K562 (cell line): ENCODE measurements around the gene FILIP1L. TPM values are rescaled to one million over a fixed set of nuclear protein-coding genes. Genes with fewer than 3 reads are reported as not detected.

ENCODE experiments used
- ATAC-seq: fragments of 200-7000 bp; cut with Tn5 transposase; 3 replicates; pipeline ENCODE4 v1.9.1; 2020; ENCODE audit warnings: moderate library complexity
- BruUV-seq: library from RNA; stranded (reverse); fragments of 400-500 nt; replicated peaks from 2 replicates; lab custom pipeline; 2021; lab: Mats Ljungman, UMichigan
- CTCF ChIA-PET: fragments of 300-600 bp; formaldehyde crosslinking; extraction: SDS; loops from one replicate; lab custom pipeline; 2021; ENCODE audit warnings: low intra/inter-chr PET ratio; lab: Yijun Ruan, JAX
- POLR2A ChIA-PET: fragments of 300-600, 350-650 bp; sonication (Branson Sonifier 250); formaldehyde crosslinking; extraction: SDS; loops from one replicate; lab custom pipeline; 2021; ENCODE audit warnings: antibody characterized with exemption, inconsistent platforms; lab: Yijun Ruan, JAX
- DNase-seq, 4 experiments: peaks; one replicate each; pipeline versions ENCODE4 v3.0.0 to v3.0.0-alpha.2; 2011 to 2018; ENCODE audit warnings: low spot score in 3 of 4, mixed read lengths in 3 of 4; ENCODE audit errors: extremely low read depth in 1 of 4
- FAIRE-seq: peaks from 2 replicates; lab custom pipeline; 2011; peaks lifted over from hg19 to GRCh38; lab: Jason Lieb, UNC
- H2AFZ ChIP-seq: 2 replicates; pipeline ENCODE4 v1.6.0; 2011; ENCODE audit warnings: low read depth, low read length, control low read depth, inconsistent platforms
- H3K27ac ChIP-seq: fragments of 200-600 bp; 3 replicates; pipeline ENCODE4 v1.8.0; 2011; ENCODE audit warnings: low read depth, mild to moderate bottlenecking, control low read depth, inconsistent platforms, low read length, moderate library complexity, mixed read lengths; ENCODE audit errors: extremely low read depth
- H3K27me3 ChIP-seq, 2 experiments: fragments of 300-600 bp in 1 of 2; 2 replicates in 1 of 2; 3 replicates in 1 of 2; pipeline versions ENCODE4 v1.6.0 to v1.8.0; 2011; ENCODE audit warnings: inconsistent platforms in 2 of 2, low read length in 2 of 2, mild to moderate bottlenecking in 1 of 2, mixed read lengths in 1 of 2, moderate library complexity in 1 of 2; ENCODE audit not compliant: control insufficient read depth in 2 of 2, insufficient read depth in 2 of 2
- H3K36me3 ChIP-seq: fragments of 300-600 bp; 3 replicates; pipeline ENCODE4 v1.8.0; 2011; ENCODE audit warnings: mild to moderate bottlenecking, low read length, inconsistent platforms; ENCODE audit not compliant: control insufficient read depth, insufficient read depth
- H3K4me1 ChIP-seq, 2 experiments: fragments of 200-600 bp in 1 of 2; replicated peaks in 1 of 2; 2 replicates in 1 of 2; 3 replicates in 1 of 2; pipeline versions ENCODE4 v1.5.1 to v1.8.0; 2011; ENCODE audit warnings: inconsistent platforms in 2 of 2, low read length in 2 of 2, mild to moderate bottlenecking in 1 of 2, mixed read lengths in 1 of 2, moderate library complexity in 1 of 2; ENCODE audit not compliant: control insufficient read depth in 2 of 2, insufficient read depth in 2 of 2
- H3K4me2 ChIP-seq: 2 replicates; pipeline ENCODE4 v1.6.1; 2011; ENCODE audit warnings: low read length, control low read depth, inconsistent platforms, mixed read lengths; ENCODE audit not compliant: insufficient read depth
- H3K4me3 ChIP-seq: fragments of 200-600 bp; sonication (generic), shearing (Covaris generic); 2 replicates; pipeline ENCODE4 v1.5.1; 2016; ENCODE audit warnings: control low read depth, inconsistent platforms
- H3K79me2 ChIP-seq: fragments of 200-600 bp; 3 replicates; pipeline ENCODE4 v1.8.0; 2011; ENCODE audit warnings: low read length, inconsistent platforms; ENCODE audit not compliant: control insufficient read depth, insufficient read depth
- H3K9ac ChIP-seq, 2 experiments: 2 replicates each; pipeline versions ENCODE4 v1.6.0 to v1.6.1; 2011; ENCODE audit warnings: low read depth in 2 of 2, low read length in 2 of 2, control low read depth in 1 of 2, inconsistent platforms in 1 of 2, mild to moderate bottlenecking in 1 of 2, mixed read lengths in 1 of 2; ENCODE audit not compliant: insufficient read depth in 1 of 2
- H3K9me1 ChIP-seq: one replicate; pipeline ENCODE4 v1.6.0; 2011; ENCODE audit warnings: inconsistent platforms, mild to moderate bottlenecking, low read length, moderate library complexity; ENCODE audit not compliant: control insufficient read depth, insufficient read depth
- H3K9me3 ChIP-seq: replicated peaks from 2 replicates; pipeline ENCODE4 v1.5.1; 2011; ENCODE audit warnings: low read depth, low read length, inconsistent platforms; ENCODE audit not compliant: control insufficient read depth, insufficient read depth
- H4K20me1 ChIP-seq: replicated peaks from 2 replicates; pipeline ENCODE4 v1.6.1; 2011; ENCODE audit warnings: low read length, inconsistent platforms, mixed read lengths; ENCODE audit not compliant: control insufficient read depth, insufficient read depth
- CBFA2T2 ChIP-seq: fragments of 450-650 bp; conservative IDR thresholded peaks from 2 replicates; pipeline ENCODE4 v1.6.1; 2017; ENCODE audit warnings: mild to moderate bottlenecking
- ESRRB ChIP-seq: fragments of 250-450 bp; sonication (Bioruptor Pico); IDR thresholded peaks from 2 replicates; pipeline ENCODE4 v1.5.0; 2020; ENCODE audit warnings: mild to moderate bottlenecking, moderate library complexity, borderline replicate concordance
- FOXM1 ChIP-seq, 2 experiments: fragments of 450-650 bp in 1 of 2; sonication (generic) in 1 of 2; formaldehyde crosslinking in 1 of 2; IDR thresholded peaks; 2 replicates each; pipeline versions ENCODE4 v1.6.1 to v1.9.0; 2017 to 2022; ENCODE audit warnings: low read depth in 2 of 2, mild to moderate bottlenecking in 2 of 2, missing genetic modification reagents in 1 of 2, moderate library complexity in 1 of 2
- HNRNPH1 ChIP-seq: fragments of 200-400 bp; formaldehyde crosslinking; optimal IDR thresholded peaks from 2 replicates; pipeline ENCODE3; 2017; ENCODE audit warnings: low read depth, mild to moderate bottlenecking, low read length, moderate library complexity
- MTA1 ChIP-seq: fragments of 450-650 bp; IDR thresholded peaks from 2 replicates; pipeline ENCODE4 v1.6.1; 2017; ENCODE audit warnings: borderline replicate concordance
- NEUROD1 ChIP-seq: fragments of 150-350 bp; IDR thresholded peaks from 2 replicates; pipeline ENCODE4 v1.6.1; 2014; ENCODE audit warnings: borderline replicate concordance, low read length, low read depth; ENCODE audit not compliant: partially characterized antibody
- NR4A1 ChIP-seq, 2 experiments: fragments of 250-450 bp in 1 of 2; fragments of 450-650 bp in 1 of 2; sonication (Bioruptor Pico) in 1 of 2; IDR thresholded peaks; 2 replicates each; pipeline versions ENCODE4 v1.4.0 to v1.6.1; 2016 to 2020; ENCODE audit warnings: mild to moderate bottlenecking in 2 of 2, missing compliant biosample characterization in 1 of 2, missing genetic modification characterization in 1 of 2, moderate library complexity in 1 of 2
- SMARCB1 ChIP-seq: IDR thresholded peaks from 2 replicates; pipeline ENCODE4 v1.6.1; 2011; ENCODE audit warnings: improper control_type of control experiment, low read depth; ENCODE audit not compliant: insufficient read length
- TAF7 ChIP-seq: fragments of 450-650 bp; IDR thresholded peaks from 2 replicates; pipeline ENCODE4 v1.6.1; 2016; ENCODE audit warnings: missing genetic modification characterization, missing compliant biosample characterization
- ZFP30 ChIP-seq: fragments of 250-450 bp; sonication (Bioruptor Pico); IDR thresholded peaks from 2 replicates; pipeline ENCODE4 v1.8.0; 2022; ENCODE audit warnings: moderate library complexity, mild to moderate bottlenecking, inconsistent platforms, borderline replicate concordance
- ZKSCAN1 ChIP-seq: fragments of 150-350 bp; IDR thresholded peaks from 2 replicates; pipeline ENCODE4 v1.6.1; 2016; ENCODE audit warnings: low read depth, low read length
- ZKSCAN3 ChIP-seq: fragments of 250-450 bp; sonication (Bioruptor Pico); IDR thresholded peaks from 2 replicates; pipeline ENCODE4 v1.4.0; 2020
- ZNF644 ChIP-seq: fragments of 200-800 bp; sonication (Bioruptor generic); IDR thresholded peaks from 2 replicates; pipeline ENCODE4 v1.6.1; 2016; ENCODE audit warnings: low read depth, missing genetic modification characterization, missing compliant biosample characterization
- WGBS: fragments of 100-300 bp; shearing (Covaris generic); methylation state at CpG from one replicate; pipeline ENCODE4 v1.1.6; 2016; ENCODE audit warnings: low coverage, mixed read lengths; ENCODE audit not compliant: insufficient coverage; ENCODE audit errors: missing lambda C conversion rate; 5-methylcytosine and 5-hydroxymethylcytosine counted together
- in situ Hi-C: fragments of 300-500 bp; cut with MboI; formaldehyde crosslinking; loops from 4 replicates; pipeline ENCODE4 v1.15.0; 2018; ENCODE audit warnings: inconsistent platforms, mixed read lengths
- intact Hi-C: fragments of 100-400 bp; cut with micrococcal nuclease; formaldehyde crosslinking; loops from 2 replicates; pipeline ENCODE4 v1.14.2; 2022
- polyA plus RNA-seq, 8 experiments: library from polyadenylated mRNA; depleted of rRNA in 4 of 8; stranded (reverse) in 5 of 8; unstranded in 3 of 8; fragments of >200 nt; fragmentation: Nextera tagmentation in 2 of 8; fragmentation: Illumina TruSeq in 1 of 8; extraction: Ambion mirVana in 2 of 8; extraction: Trizol in 1 of 8; gene quantifications; 2 replicates each; pipeline versions ENCODE4 v1.2.1 to v1.2.3, GENCODE V29; 2011 to 2014; ENCODE audit warnings: inconsistent platforms in 1 of 8, missing spikeins in 1 of 8
- total RNA-seq, 7 experiments: library from RNA; depleted of rRNA in 6 of 7; stranded (reverse); fragments of >200 nt in 6 of 7; fragmentation: Illumina TruSeq in 2 of 7; extraction: Trizol in 2 of 7; gene quantifications; 2 replicates each; pipeline versions ENCODE4 v1.2.1 to v1.2.3, GENCODE V29; 2011 to 2021; ENCODE audit warnings: low replicate concordance in 1 of 7
- TF ChIP-seq, protein P1 (sequence below): fragments of 450-650 bp; IDR thresholded peaks from 2 replicates; pipeline ENCODE4 v1.6.1; 2016; ENCODE audit warnings: low read depth, mild to moderate bottlenecking, moderate library complexity
- TF ChIP-seq, protein P2 (sequence below), 2 experiments: fragments of 450-650 bp; formaldehyde crosslinking in 1 of 2; IDR thresholded peaks; 2 replicates each; pipeline versions ENCODE4 v1.4.0 to v1.6.1; 2014 to 2020; ENCODE audit warnings: mild to moderate bottlenecking in 2 of 2, borderline replicate concordance in 1 of 2, low read depth in 1 of 2

Gene FILIP1L
- total and polyA plus RNA-seq, 9 of the 15 experiments (the other 6 are each of a cell fraction or from before 2014, with no cell fraction given), result 0.50 to 2.1 (median 1.1) TPM

- FAIRE-seq, result no peak
- TF ChIP-seq, protein P1, sequence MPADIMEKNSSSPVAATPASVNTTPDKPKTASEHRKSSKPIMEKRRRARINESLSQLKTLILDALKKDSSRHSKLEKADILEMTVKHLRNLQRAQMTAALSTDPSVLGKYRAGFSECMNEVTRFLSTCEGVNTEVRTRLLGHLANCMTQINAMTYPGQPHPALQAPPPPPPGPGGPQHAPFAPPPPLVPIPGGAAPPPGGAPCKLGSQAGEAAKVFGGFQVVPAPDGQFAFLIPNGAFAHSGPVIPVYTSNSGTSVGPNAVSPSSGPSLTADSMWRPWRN, result no peak
- TF ChIP-seq ZKSCAN1 (no peak), TAF7 (no peak), NEUROD1 (no peak), ESRRB (no peak), HNRNPH1 (no peak), FOXM1 (IDR thresholded peaks at IDR 0.05; ENCODE audit: low read depth) (no peak), FOXM1 (CRISPR knock-in tag; IDR thresholded peaks at IDR 0.05; ENCODE audit: low read depth) (no peak), MTA1 (no peak), ZNF644 (tag) (no peak), ZFP30 (no peak), SMARCB1 (no peak), CBFA2T2 (no peak), NR4A1 (CRISPR knock-in tag; IDR thresholded peaks at IDR 0.05) (no peak), NR4A1 (tag; IDR thresholded peaks at IDR 0.05) (no peak), ZKSCAN3 (CRISPR knock-in tag) (no peak)
- TF ChIP-seq, protein P2, sequence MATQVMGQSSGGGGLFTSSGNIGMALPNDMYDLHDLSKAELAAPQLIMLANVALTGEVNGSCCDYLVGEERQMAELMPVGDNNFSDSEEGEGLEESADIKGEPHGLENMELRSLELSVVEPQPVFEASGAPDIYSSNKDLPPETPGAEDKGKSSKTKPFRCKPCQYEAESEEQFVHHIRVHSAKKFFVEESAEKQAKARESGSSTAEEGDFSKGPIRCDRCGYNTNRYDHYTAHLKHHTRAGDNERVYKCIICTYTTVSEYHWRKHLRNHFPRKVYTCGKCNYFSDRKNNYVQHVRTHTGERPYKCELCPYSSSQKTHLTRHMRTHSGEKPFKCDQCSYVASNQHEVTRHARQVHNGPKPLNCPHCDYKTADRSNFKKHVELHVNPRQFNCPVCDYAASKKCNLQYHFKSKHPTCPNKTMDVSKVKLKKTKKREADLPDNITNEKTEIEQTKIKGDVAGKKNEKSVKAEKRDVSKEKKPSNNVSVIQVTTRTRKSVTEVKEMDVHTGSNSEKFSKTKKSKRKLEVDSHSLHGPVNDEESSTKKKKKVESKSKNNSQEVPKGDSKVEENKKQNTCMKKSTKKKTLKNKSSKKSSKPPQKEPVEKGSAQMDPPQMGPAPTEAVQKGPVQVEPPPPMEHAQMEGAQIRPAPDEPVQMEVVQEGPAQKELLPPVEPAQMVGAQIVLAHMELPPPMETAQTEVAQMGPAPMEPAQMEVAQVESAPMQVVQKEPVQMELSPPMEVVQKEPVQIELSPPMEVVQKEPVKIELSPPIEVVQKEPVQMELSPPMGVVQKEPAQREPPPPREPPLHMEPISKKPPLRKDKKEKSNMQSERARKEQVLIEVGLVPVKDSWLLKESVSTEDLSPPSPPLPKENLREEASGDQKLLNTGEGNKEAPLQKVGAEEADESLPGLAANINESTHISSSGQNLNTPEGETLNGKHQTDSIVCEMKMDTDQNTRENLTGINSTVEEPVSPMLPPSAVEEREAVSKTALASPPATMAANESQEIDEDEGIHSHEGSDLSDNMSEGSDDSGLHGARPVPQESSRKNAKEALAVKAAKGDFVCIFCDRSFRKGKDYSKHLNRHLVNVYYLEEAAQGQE (IDR thresholded peaks at IDR 0.05; ENCODE audit: borderline replicate concordance), result no peak
- TF ChIP-seq, protein P2 (CRISPR knock-in tag; IDR thresholded peaks at IDR 0.05; ENCODE audit: low read depth), result no peak
These were observed 151.6 kb downstream of the FILIP1L start for GRCh38 chr3:99962703-99963102.

More at GRCh38 chr3:99962703-99963102, 151.6 kb downstream of the FILIP1L start:
- 36% methylated on average over 2 of the region's 2 CpGs for WGBS
- Histone ChIP-seq H2AFZ (no peak overlapping the region), H3K27me3 (no peaks in the 10 kb centered on the region), H3K36me3 (no peaks in the 10 kb centered on the region), H3K9me1 (no peaks in the 10 kb centered on the region), H3K79me2 (no peaks in the 10 kb centered on the region), H4K20me1 (no peaks in the 10 kb centered on the region), H3K9ac (no peak overlapping the region), H3K4me3 (no peak overlapping the region), H3K27ac (no peak overlapping the region), H3K4me2 (no peak overlapping the region), H3K4me1 (no peaks in the 10 kb centered on the region), H3K9me3 (no peaks in the 10 kb centered on the region)
- BruUV-seq, result no TSS peak
- ChIA-PET CTCF (no interaction called here), POLR2A (no interaction called here)
- in situ Hi-C loops (no loop called here), intact Hi-C loops (no loop called here)
- ATAC-seq (no peak), DNase-seq (no peak)
